M059J (cell line): ENCODE measurements around the gene HS6ST1. TPM values are rescaled to one million over a fixed set of nuclear protein-coding genes. Genes with fewer than 3 reads are reported as not detected.
"Not testable (repeated sequence)": the region's sequence is repeated elsewhere in the genome, so short reads cannot be mapped to it uniquely, and the experiment has no call there.

ENCODE experiments used
- DNase-seq: peaks from one replicate; pipeline ENCODE4 v3.0.0-alpha.2; 2012; ENCODE audit warnings: low read depth
- total RNA-seq: library from RNA; depleted of rRNA; stranded (reverse); fragments of >200 nt; shearing (Covaris generic); gene quantifications from 2 replicates; pipeline ENCODE4 v1.2.3, GENCODE V29; 2014

HS6ST1 gene
- total RNA-seq, 1 experiment from 2014 or later = 17.6 TPM

DNA sequence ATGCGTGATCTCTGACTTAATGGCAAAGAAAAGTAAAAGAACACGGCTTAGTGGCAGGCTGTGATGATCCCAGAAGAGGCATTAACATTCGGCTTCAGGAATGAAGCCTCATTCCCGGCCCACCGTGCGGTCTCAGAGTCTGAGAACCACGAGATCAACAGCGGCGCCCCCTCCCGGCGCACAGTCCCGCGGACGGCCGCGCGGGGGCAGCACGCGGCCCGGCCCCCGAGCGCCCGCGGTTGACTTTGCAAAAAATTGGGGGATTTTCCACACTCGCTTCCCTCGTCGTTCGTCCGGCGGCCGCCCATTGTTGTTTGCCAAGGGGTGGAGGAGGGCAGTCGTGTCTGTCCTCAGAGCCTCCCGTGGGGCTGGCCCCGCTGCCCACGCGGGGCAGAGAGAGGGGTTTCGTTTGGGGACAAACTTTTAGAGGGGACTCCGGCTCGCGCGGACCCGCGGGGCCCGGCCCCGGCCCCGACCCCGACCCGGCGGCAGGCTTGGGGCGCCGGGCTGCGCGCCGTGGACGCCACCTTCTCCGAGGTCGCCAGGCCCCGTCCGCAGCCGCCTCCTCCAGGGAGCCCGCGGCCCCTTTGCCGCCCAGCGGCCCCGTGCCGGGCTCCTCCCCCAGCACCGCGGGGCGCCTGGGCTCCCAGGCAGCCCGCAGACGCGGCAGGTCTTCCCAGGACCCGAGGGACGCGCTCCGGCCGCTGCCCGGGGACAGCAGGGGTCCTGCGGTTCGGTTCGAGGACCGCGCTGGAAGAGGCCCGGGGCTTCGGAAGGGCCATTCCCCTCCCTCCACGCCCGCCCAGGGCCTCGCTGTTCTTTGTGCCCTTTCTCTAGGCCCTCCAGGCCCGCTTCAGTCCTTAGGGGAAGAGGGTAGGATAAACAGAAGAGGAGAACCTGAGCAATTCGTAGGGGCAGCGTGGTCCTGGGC lies 3.4 kb upstream of the HS6ST1 start:
- DNase-seq = peak; percentile 72

- no peak for DNase-seq
These were observed 2.5 kb upstream of the HS6ST1 start for GRCh38 chr2:128320906-128321771.

DNA sequence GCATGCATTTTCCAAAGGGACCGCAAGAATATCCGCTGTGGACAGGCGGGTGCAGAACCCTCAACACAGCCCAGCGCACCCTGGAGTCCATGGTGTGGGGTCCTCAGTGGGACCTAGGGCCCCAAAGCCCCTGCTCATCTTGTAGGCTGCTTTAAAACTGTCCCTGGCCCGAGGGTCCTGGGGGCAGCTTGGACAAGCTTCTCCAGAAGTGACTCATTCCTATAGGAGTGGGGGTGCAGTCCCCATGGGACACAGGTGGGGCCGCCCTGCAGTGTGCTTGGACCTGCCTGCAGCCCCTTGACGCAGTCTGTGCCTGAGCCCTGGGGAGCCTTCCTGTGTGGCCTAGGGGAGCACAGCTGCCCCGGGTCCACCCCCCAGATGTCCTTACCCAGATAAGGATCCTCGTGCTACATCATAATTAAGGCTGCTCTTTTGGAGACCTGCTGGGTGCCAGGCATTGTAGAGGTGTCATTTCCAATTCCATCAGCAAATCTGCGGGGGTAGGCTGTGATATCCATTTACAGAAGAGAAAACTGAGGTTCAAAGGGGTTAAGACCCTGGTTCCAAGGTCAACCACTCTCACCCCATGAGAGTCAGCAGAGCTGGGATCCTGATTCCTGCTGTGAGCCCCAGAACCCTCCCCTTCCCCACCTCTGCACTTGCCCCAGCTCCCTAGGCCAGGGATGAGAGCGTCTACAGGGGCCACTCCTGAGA lies 1.7 kb upstream of the HS6ST1 start:
- no peak for DNase-seq

DNA sequence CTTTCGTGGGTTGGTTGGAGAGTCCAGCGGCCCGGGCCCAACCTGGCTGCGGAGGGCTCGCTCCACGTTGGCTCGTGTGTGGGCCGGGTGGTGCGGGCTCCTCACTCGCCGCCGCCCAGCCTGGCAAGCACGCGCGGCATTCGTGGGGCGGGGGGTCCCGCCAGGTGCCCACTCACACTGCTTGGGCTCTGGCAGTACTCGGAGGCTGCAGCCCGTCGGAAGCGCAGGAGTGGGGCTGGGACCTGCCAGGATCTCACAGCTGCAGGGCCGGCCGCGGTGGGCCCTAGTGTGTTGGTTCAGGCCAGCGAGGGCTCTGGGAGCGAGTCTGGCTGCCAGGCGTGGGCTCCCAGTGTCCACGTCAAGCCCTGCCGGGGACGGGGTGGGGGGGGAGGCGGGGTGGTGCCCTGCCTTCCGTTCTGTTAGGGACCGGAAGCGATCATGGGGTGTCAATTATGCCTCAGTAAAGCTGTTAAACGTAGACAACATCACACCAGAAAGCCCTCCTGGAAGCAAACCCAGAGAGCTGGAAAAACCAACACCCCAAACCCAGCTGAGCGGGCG lies 1.0 kb upstream of the HS6ST1 start:
- DNase-seq = no peak

DNA sequence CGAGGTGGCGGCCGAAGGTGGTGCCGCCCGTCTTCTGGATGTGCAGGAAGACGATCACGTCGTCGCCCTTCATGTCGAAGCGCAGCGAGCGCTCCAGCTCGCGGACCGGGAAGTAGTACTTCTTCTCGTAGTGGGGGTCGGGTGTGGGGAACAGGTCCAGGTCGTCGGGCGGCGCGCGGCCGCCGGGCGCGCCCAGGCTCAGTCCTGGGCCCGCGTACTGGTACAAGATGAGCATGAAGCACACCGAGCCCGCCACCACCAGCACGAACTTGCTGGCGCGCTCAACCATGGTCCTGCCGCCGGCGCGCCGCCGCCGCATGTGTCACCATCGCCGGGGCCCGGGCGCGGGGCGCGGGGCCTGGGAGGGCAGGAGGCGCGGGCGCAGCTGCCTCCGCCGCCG lies 423 bp downstream of the HS6ST1 start:
- DNase-seq = not testable (repeated sequence)

GRCh38 chr2:128317899-128318225 lies 806 bp downstream of the HS6ST1 start:
- not testable (repeated sequence) for DNase-seq

GRCh38 chr2:128317181-128317898 lies 1.3 kb downstream of the HS6ST1 start:
- no peak for DNase-seq

- DNase-seq = no peak
These were observed 1.9 kb downstream of the HS6ST1 start for GRCh38 chr2:128316777-128317180.

GRCh38 chr2:128315829-128316776 lies 2.6 kb downstream of the HS6ST1 start:
- DNase-seq = no peak

GRCh38 chr2:128315122-128315828 lies 3.4 kb downstream of the HS6ST1 start:
- DNase-seq = no peak

DNA sequence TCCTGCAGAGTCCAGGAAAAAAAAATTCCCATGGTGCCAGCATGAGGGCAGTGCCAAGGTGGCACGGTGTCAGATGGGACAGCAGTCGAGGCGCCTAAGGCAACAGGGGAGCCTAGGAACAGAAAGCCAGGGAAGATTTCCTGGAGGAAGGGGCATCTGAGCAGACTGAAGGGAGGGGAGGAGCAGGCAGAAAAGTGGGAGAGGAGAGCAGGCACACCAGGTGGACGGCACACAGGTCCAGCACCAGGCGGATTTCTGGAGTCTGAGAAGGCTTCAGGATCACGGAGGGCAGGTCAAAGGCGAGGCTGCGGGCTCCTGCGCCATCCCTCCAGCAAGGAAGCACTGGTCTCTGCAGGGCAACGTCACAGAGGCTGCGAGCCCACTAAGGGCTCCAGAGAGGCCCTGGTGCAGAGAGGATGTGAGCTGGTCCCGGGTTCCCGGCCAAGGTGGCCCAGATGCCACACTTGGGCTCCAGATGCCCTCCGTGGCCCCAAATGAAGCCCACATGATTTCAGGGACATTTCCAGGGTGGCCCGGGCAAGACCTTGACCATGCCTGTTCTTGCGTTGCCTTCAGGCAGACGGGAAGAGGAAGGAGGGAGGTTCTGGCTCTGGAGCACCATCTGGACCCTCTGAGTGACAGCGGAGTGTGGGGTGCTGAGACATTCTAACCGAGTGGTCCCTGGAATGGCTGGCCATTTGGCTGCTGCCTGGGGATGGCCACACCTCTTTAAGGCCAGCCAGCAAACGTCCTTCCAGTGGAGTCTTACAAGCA lies 4.1 kb downstream of the HS6ST1 start:
- DNase-seq = no peak

DNA sequence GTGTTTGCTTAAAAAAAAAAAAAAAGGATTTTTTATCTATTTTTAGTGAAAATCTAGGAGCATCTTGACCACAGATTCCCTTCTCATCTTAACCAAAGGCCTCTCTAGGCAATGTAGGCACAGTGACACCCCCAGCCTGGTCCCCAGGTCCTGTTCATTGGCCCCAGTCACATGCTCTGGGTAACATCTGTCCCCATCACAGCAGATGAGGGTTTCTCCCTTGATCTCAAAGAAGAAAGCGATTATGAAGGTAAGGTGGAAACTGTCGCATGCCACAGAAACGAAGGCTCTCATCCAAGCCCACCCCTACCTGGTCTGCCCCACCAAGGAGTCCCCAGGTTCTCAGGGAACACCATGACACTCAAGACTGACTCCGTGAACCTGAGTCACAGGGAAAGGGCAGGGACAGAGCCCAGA lies 4.7 kb downstream of the HS6ST1 start:
- no peak for DNase-seq

DNA sequence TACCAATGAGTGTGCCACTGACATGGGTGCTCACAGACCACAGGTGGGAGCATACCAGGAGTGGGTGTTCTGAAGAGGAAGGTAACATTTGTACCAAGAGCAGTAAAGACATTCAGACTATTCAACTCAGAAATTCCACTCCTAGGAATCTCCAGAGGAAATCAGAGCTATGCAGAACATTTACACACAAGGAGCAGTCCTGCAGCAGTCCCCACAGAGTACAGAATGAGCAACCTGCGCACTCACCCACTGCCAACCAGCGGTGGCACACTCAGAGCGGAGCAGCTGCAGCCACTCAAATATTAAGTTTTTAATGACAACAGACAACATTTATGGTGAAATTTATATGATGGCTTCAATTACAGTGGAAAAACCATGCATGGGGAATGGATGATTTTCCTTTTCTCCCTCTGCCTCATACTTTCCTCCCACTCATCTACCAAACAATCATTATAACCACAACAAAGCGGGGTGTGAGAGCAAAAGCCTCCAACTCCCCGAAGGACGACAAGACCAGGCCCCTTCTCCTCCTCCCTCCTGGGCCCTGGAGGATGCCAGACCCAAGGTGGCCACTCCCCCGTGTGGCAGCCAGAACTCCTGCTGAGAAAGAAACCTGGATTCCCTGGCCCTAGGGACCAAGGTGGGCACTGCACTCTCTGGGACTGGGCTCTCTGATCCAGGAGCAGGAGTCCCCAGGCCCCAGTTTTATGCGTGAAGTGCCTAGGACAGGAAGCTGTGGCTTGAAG lies 5.4 kb downstream of the HS6ST1 start:
- DNase-seq = peak; percentile 43

DNA sequence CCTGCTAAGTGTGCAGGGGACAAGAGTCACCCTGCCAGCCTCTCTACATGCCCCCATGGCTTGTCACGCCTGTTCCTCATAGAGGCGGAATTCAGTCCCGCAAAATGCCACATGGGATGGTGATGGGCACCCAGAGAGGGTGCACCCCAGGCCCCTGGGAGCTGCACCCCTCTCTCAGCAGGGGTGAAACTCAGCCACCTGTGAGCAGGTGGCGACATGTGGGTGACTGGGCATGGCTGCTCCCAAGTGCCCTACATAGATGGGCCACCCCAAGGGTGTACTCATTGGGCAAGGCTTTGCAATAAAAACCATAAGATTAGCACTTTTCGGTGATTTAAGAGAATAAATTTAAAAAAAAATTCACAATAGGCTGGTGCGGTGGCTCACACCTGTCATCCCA lies 6.3 kb downstream of the HS6ST1 start:
- DNase-seq = no peak

GRCh38 chr2:128311755-128312341 lies 6.8 kb downstream of the HS6ST1 start:
- no peak for DNase-seq

DNA sequence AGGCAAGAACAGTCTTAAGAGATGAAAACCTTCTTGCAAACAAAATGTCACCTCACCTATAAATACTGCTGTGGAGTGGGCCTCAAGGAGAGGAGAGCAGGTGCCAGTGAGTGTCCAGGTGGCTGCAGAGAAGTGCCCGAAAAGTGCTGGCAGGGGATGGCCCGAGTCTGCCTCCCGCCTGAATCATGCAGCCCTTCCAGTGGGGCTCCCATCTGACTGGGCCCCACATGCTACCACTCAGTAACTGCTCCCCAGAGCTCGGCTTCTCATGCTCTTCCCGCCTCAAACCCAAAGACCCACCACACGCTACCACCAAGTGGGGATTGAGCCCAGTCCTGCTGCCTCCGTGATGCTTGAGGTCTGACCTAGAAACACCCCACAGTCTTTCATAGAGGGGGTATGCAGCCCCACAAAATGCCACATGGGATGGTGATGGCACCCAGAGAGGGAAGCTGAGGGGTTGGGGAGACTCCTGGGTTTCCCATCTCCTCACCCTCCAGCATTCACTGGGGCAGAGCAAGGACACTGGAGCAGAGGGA lies 7.4 kb downstream of the HS6ST1 start:
- no peak for DNase-seq

DNA sequence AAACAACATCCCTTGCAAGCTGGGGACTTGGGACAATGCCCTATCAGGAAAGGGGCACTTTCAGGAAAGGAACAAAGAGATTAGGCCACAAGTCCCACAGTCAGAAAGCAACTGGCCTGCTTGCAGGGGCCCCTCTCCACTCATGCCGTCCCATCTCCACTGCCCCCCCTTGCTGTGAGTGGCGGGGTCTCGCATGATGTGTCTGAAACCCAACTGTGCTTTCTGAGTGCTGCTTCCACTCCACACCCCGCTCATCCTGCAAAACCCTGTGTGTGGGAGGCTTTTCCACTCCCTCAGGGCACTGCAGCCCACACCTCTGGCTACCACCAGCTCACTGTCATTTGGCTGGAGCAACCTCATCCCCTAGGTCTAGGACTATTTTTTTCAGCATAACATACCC lies 7.9 kb downstream of the HS6ST1 start:
- DNase-seq = no peak
